OCI-LY7 (cell line): ENCODE results near the gene PLEKHM3. TPM values are rescaled to one million over a fixed set of nuclear protein-coding genes. Genes with fewer than 3 reads are reported as not detected.

Source experiments
- BruUV-seq: library from RNA; stranded (reverse); fragments of 400-500 nt; replicated peaks from 2 replicates; lab custom pipeline; 2021; lab: Mats Ljungman, UMichigan
- CTCF ChIA-PET: fragments of 300-600 bp; sonication (Branson Sonifier 250); formaldehyde crosslinking; loops from one replicate; lab custom pipeline; 2022; ENCODE audit warnings: antibody characterized with exemption; ENCODE audit not compliant: unreplicated experiment; lab: Charles Lee
- POLR2A ChIA-PET: fragments of 300-600 bp; sonication (Branson Sonifier 250); formaldehyde crosslinking; loops from one replicate; lab custom pipeline; 2022; ENCODE audit warnings: antibody characterized with exemption; lab: Charles Lee
- DNase-seq: peaks from one replicate; pipeline ENCODE4 v3.0.0-alpha.2; 2015; ENCODE audit warnings: low spot score
- H2AFZ ChIP-seq: fragments of 200-600 bp; sonication (generic), shearing (Covaris generic); 2 replicates; pipeline ENCODE4 v1.6.1; 2014; ENCODE audit warnings: mild to moderate bottlenecking, antibody characterized with exemption, low read length, moderate library complexity
- H3K27ac ChIP-seq: fragments of 200-600 bp; sonication (generic); 2 replicates; pipeline ENCODE4 v1.5.1; 2014; ENCODE audit warnings: mixed run types, low read depth, mild to moderate bottlenecking, moderate library complexity, low read length, inconsistent platforms; ENCODE audit not compliant: poor library complexity, severe bottlenecking
- H3K36me3 ChIP-seq: fragments of 200-600 bp; sonication (generic); 2 replicates; pipeline ENCODE4 v1.6.1; 2014; ENCODE audit warnings: mild to moderate bottlenecking, antibody characterized with exemption, low read length, moderate library complexity, mixed read lengths; ENCODE audit not compliant: insufficient read depth
- H3K4me1 ChIP-seq: fragments of 200-600 bp; sonication (generic); 2 replicates; pipeline ENCODE4 v1.5.1; 2014; ENCODE audit warnings: mild to moderate bottlenecking, low read length; ENCODE audit not compliant: insufficient read depth, poor library complexity, severe bottlenecking
- H3K4me2 ChIP-seq: fragments of 200-600 bp; sonication (generic); 2 replicates; pipeline ENCODE4 v1.6.1; 2014; ENCODE audit warnings: mild to moderate bottlenecking, low read length
- H3K4me3 ChIP-seq: fragments of 200-600 bp; sonication (generic); 2 replicates; pipeline ENCODE4 v1.5.1; 2014; ENCODE audit warnings: mild to moderate bottlenecking, low read depth, low read length; ENCODE audit not compliant: poor library complexity, severe bottlenecking
- H3K79me2 ChIP-seq: fragments of 200-600 bp; sonication (generic); 2 replicates; pipeline ENCODE4 v1.6.1; 2016; ENCODE audit warnings: low read depth, mild to moderate bottlenecking, low read length, moderate library complexity, mixed read lengths; ENCODE audit not compliant: insufficient read depth
- H3K9me2 ChIP-seq: fragments of 200-600 bp; sonication (generic); 2 replicates; pipeline ENCODE4 v1.6.1; 2016; ENCODE audit warnings: mild to moderate bottlenecking, low read length, mixed read lengths; ENCODE audit not compliant: insufficient read depth
- H3K9me3 ChIP-seq: fragments of 200-600 bp; sonication (generic); 2 replicates; pipeline ENCODE4 v1.6.1; 2014; ENCODE audit warnings: mild to moderate bottlenecking, mixed run types, low read length, mixed read lengths
- H4K20me1 ChIP-seq: fragments of 200-600 bp; sonication (generic); 2 replicates; pipeline ENCODE4 v1.6.1; 2014; ENCODE audit warnings: mild to moderate bottlenecking, antibody characterized with exemption, low read length, moderate library complexity, mixed read lengths; ENCODE audit not compliant: insufficient read depth
- EZH2phosphoT487 ChIP-seq: fragments of 200-600 bp; sonication (generic); IDR thresholded peaks from 2 replicates; pipeline ENCODE4 v1.6.1; 2018; ENCODE audit warnings: low read depth, borderline replicate concordance, mild to moderate bottlenecking, mixed run types, antibody characterized with exemption, low read length, moderate library complexity, mixed read lengths
- intact Hi-C: fragments of 100-400 bp; cut with micrococcal nuclease; formaldehyde crosslinking; loops from one replicate; pipeline ENCODE4 v1.10.0; 2022; ENCODE audit not compliant: unreplicated experiment
- total RNA-seq, 2 experiments: library from RNA; depleted of rRNA in 1 of 2; stranded (reverse); fragments of >200 nt in 1 of 2; shearing (Covaris generic) in 1 of 2; gene quantifications; 2 replicates each; pipeline ENCODE4 v1.2.3, GENCODE V29; 2014 to 2022
- TF ChIP-seq, protein P1 (sequence below): fragments of 200-600 bp; sonication (generic); conservative IDR thresholded peaks from 2 replicates; pipeline ENCODE4 v1.5.1; 2014; ENCODE audit warnings: mild to moderate bottlenecking, antibody characterized with exemption, low read length, moderate library complexity, mixed read lengths

PLEKHM3 gene
- total RNA-seq, 2 experiments from 2014 or later, result 3.7 to 6.3 TPM

DNA sequence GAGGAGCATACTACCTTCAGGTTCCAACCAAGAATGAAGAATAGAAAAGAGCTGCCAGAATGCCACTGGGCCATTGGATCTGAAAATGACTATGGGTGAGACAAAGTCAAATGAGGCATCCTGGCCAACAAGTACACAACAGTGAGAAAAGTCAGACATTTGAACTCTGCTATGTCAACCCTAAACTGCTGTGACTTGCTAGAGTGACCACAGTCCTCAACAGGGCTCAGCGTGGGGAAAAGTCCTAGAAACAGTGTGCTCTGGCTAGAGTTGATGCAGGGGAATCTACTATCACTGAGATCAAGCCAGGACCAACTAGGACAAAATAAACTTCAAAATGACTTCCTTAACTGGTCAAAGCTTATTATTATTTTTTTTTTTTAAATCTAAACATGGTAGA lies 157.4 kb downstream of the PLEKHM3 start:
- Histone ChIP-seq H3K4me1 (no peaks in the 10 kb centered on the region), H2AFZ (no peak overlapping the region), H3K27ac (no peak overlapping the region), H4K20me1 (no peaks in the 10 kb centered on the region), H3K9me3 (no peaks in the 10 kb centered on the region), H3K79me2 (no peaks in the 10 kb centered on the region), H3K9me2 (no peaks in the 10 kb centered on the region), H3K36me3 (no peaks in the 10 kb centered on the region), H3K4me3 (no peak overlapping the region), H3K4me2 (no peak overlapping the region)
- ChIA-PET CTCF (interaction anchor here (0.6 kb wide), 1 partner anchor 254 kb away, joined by 3 read pairs; no protein-coding TSS in a partner anchor), POLR2A (interaction anchor here (0.8 kb wide), 1 partner anchor 24 kb away, joined by 3 read pairs; no protein-coding TSS in a partner anchor)
- no peak for DNase-seq
- no peak for TF ChIP-seq EZH2phosphoT487
- TF ChIP-seq, protein P1, sequence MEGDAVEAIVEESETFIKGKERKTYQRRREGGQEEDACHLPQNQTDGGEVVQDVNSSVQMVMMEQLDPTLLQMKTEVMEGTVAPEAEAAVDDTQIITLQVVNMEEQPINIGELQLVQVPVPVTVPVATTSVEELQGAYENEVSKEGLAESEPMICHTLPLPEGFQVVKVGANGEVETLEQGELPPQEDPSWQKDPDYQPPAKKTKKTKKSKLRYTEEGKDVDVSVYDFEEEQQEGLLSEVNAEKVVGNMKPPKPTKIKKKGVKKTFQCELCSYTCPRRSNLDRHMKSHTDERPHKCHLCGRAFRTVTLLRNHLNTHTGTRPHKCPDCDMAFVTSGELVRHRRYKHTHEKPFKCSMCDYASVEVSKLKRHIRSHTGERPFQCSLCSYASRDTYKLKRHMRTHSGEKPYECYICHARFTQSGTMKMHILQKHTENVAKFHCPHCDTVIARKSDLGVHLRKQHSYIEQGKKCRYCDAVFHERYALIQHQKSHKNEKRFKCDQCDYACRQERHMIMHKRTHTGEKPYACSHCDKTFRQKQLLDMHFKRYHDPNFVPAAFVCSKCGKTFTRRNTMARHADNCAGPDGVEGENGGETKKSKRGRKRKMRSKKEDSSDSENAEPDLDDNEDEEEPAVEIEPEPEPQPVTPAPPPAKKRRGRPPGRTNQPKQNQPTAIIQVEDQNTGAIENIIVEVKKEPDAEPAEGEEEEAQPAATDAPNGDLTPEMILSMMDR, result no peak
- intact Hi-C loops, result no loop called here
- no TSS peak for BruUV-seq

DNA sequence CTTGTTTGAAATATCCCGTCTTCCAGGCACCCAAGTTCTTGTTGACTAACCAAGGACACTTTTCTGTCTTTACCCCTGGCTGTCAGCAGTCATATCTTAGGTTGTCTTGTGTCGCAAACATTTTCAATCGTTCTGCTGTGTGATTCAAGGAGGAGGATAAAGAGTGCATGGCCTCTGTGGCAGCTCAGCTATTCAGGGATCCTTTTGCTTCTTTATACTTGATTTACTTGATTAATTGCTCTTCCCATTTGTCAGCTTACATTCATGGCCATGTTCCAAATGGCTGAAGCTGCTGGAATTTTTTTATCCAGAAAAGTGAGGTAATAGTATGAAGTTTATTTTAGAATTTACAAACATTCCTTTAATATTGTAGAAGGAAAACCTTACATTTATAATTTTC lies 158.3 kb downstream of the PLEKHM3 start:
- no peak for TF ChIP-seq EZH2phosphoT487
- TF ChIP-seq, protein P1, result no peak

DNA sequence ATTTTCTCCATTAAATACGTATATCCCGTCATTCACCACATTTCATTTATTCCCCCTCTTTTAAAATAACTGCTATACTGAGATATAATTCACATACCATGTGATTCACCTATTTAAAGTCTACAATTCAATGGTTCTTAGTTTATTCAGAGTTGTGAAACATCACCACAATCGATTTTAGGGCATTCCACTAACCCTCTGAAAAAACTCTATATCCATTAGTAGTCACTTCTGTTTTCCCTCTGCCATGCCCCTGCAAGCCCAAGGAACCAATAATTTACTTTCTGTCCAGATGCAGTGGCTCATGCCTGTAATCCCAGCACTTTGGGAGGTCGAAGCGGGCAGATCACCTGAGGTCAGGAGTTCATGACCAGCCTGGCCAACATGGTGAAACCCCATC lies 160.1 kb downstream of the PLEKHM3 start:
- BruUV-seq, result no TSS peak
- Histone ChIP-seq H3K4me3 (no peak overlapping the region), H3K27ac (no peak overlapping the region), H3K79me2 (no peaks in the 10 kb centered on the region), H3K9me3 (no peaks in the 10 kb centered on the region), H3K36me3 (no peaks in the 10 kb centered on the region), H3K9me2 (no peaks in the 10 kb centered on the region), H4K20me1 (no peaks in the 10 kb centered on the region), H2AFZ (no peak overlapping the region), H3K4me1 (no peaks in the 10 kb centered on the region), H3K4me2 (no peak overlapping the region)
- ChIA-PET CTCF (no interaction called here), POLR2A (interaction anchor here (0.9 kb wide), 1 partner anchor 465 kb away, joined by 3 read pairs; no protein-coding TSS in a partner anchor)
- intact Hi-C loops, result no loop called here
- TF ChIP-seq, protein P1, result no peak
- TF ChIP-seq EZH2phosphoT487, result no peak
- no peak for DNase-seq

More for the DNA sequence above, 158.3 kb downstream of the PLEKHM3 start:
- no peak overlapping the region for H3K27ac ChIP-seq
- no peak for DNase-seq
- H3K4me1 ChIP-seq, result no peaks in the 10 kb centered on the region
- H2AFZ ChIP-seq, result no peak overlapping the region
- H3K4me2 ChIP-seq, result no peak overlapping the region
- no peaks in the 10 kb centered on the region for H4K20me1 ChIP-seq
- H3K9me3 ChIP-seq, result no peaks in the 10 kb centered on the region
- no peaks in the 10 kb centered on the region for H3K79me2 ChIP-seq
- POLR2A ChIA-PET, result no interaction called here
- CTCF ChIA-PET, result no interaction called here
- no peaks in the 10 kb centered on the region for H3K36me3 ChIP-seq
- no peaks in the 10 kb centered on the region for H3K9me2 ChIP-seq
- H3K4me3 ChIP-seq, result no peak overlapping the region
- intact Hi-C loops, result no loop called here
- no TSS peak for BruUV-seq
